GM12864 (cell line): Measurements from ENCODE around the gene HYCC2.
A peak's percentile ranks its signal among the peaks of the same experiment; 100 is the strongest.

Experiments used
- DNase-seq: peaks from one replicate; pipeline ENCODE4 v3.0.0-alpha.2; 2011; ENCODE audit warnings: low read depth
- H3K4me3 ChIP-seq: 2 replicates; pipeline ENCODE4 v1.5.1; 2011; ENCODE audit warnings: mild to moderate bottlenecking, low read depth, low read length, control low read depth
- CTCF ChIP-seq: IDR thresholded peaks from 2 replicates; pipeline ENCODE4 v1.5.1; 2011; ENCODE audit warnings: low read depth, mild to moderate bottlenecking, moderate library complexity, low read length, control low read depth, inconsistent platforms; ENCODE audit errors: missing control alignments

The HYCC2 gene

GRCh38 chr2:201105759-201106158 is 34.3 kb upstream of the HYCC2 start:
- no peak for DNase-seq
- no peak for TF ChIP-seq CTCF

GRCh38 chr2:201100497-201100896 is 29.0 kb upstream of the HYCC2 start:
- TF ChIP-seq CTCF, result no peak
- H3K4me3 ChIP-seq, result no peak overlapping the region
- no peak for DNase-seq

More at GRCh38 chr2:201105759-201106158, 34.3 kb upstream of the HYCC2 start:
- no peak overlapping the region for H3K4me3 ChIP-seq

- no peak overlapping the region for H3K4me3 ChIP-seq
- TF ChIP-seq CTCF, result no peak
- DNase-seq, result no peak
Observed at GRCh38 chr2:201093573-201093972, 22.1 kb upstream of the HYCC2 start.

- no peak for TF ChIP-seq CTCF
- no peak overlapping the region for H3K4me3 ChIP-seq
- no peak for DNase-seq
Observed at GRCh38 chr2:201090574-201090973, 19.1 kb upstream of the HYCC2 start.

DNA sequence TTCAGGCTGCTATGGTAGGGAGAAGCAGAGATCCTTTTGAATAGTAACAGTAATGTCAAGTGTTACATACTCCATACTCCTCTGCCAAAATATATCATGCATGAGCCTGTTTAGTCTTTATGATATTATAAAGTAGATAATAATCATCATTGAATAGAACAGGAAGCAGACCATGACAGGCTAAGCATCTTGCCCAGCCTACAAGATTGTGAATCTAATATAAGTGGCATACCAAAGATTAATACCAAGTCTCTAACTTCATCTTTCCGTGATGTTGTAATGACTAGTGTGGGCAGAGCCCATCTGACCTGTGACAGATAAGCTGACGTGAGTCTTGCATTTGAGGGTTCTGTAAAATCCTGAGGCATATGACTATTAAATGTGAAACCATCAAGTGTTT is 13.4 kb upstream of the HYCC2 start:
- no peak for TF ChIP-seq CTCF
- H3K4me3 ChIP-seq, result no peak overlapping the region
- DNase-seq, result no peak

DNA sequence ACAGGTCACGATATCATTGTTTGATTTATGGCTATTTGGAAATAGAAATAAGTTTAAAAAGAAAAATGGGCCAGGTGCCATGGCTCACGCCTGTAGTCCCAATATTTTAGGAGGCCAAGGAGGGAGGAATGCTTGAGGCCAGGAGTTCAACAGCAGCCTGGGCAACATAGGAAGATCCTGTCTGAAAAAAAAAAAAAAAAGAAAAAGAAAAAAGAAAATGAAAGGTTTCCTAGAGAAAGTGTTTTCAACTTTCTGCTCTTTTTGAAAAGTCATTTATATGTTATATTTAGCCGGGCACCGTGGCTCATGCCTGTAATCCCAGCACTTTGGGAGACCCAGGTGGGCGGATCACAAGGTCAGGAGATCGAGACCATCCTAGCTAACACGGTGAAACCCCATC is 3.5 kb upstream of the HYCC2 start:
- no peak for TF ChIP-seq CTCF
- H3K4me3 ChIP-seq, result no peak overlapping the region
- DNase-seq, result no peak

- TF ChIP-seq CTCF, result no peak
- H3K4me3 ChIP-seq, result peak overlapping the region; percentile 87; the same call in 1 of the 2 replicates
- DNase-seq, result no peak
Observed at GRCh38 chr2:201073071-201073470, 1.6 kb upstream of the HYCC2 start.
